COLO829 (cell line): ENCODE results near the gene RASGRP3.
A peak's percentile ranks its signal among the peaks of the same experiment; 100 is the strongest.

ENCODE experiments used
- DNase-seq: peaks from one replicate; pipeline ENCODE4 v3.0.0; 2012; ENCODE audit warnings: low spot score

RASGRP3 gene

GRCh38 chr2:33583194-33583938, 106.9 kb downstream of the RASGRP3 start:
- peak; percentile 20 for DNase-seq

DNA sequence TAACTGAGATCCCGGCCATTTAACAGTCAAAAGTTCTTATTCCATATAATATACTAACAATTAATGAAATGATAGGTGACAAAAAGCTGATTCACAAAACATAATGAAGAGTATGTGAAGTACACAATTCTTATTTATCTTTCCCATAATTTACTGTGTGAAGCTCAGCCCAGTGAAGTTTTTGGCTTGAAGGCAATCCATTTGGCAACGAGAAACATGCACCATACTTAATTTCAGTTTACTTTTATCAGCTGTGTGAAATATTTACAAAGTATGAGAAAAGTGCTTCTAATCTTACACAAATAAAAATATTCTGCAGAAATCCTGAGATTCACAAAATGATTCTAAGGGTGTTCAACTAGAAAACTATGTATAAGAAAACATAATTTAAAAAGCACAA, 110.3 kb downstream of the RASGRP3 start:
- no peak for DNase-seq

DNA sequence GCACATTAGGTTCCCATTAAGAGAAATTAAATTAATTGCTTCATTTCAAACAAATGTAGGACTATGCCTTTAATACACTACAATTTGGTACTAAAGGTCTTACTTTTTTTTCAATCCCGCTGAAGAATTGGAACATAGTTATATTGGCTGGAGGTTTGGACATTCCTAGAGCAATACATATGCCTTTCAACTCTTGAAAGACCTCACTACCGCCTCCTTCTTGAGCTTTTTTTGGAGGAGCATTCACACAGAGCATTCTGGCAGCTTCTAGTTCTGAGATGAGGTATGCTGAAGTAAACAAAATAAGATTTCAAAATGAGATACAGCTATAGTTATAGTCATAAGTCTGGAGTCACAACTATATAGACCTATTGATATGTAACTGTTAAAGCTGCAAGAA, 111.8 kb downstream of the RASGRP3 start:
- no peak for DNase-seq

GRCh38 chr2:33589444-33589843, 113.0 kb downstream of the RASGRP3 start:
- DNase-seq: no peak

DNA sequence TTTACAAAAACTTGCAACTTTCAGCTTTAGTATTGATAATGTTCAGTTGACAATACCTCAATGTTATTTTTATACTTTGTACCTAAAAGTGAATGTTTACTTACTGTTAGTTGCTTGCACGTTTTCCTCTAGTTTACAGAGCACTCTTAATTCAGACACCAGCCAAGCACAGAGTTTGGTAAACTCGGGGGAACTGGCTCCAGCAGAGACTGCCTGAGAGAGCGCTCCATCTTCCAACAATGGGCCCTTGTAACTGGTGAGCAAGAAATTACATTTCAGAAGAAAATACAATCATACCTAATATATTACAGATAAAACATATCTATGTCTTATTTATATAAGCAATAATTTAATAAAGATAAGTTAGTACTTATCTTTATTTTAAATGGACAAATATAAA, 118.9 kb downstream of the RASGRP3 start:
- DNase-seq: no peak

DNA sequence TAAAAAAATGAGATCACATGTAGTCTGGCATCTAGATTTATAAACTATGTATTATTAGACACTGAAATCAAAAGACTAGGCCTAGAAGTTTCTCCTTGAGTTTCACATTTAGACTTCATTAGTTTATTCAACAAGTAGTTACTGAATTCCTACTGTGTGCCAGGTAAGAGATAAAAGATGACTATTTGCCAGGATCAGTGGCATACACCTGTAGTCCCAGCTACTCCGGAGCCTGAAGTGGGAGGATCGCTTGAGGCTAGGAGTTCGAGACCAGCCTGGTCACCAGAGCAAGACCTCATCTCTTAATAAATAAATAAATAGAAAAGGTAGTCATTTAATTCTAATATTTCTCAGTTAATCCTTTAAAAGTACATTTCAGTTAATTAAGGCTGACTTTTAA, 120.6 kb downstream of the RASGRP3 start:
- no peak for DNase-seq

DNA sequence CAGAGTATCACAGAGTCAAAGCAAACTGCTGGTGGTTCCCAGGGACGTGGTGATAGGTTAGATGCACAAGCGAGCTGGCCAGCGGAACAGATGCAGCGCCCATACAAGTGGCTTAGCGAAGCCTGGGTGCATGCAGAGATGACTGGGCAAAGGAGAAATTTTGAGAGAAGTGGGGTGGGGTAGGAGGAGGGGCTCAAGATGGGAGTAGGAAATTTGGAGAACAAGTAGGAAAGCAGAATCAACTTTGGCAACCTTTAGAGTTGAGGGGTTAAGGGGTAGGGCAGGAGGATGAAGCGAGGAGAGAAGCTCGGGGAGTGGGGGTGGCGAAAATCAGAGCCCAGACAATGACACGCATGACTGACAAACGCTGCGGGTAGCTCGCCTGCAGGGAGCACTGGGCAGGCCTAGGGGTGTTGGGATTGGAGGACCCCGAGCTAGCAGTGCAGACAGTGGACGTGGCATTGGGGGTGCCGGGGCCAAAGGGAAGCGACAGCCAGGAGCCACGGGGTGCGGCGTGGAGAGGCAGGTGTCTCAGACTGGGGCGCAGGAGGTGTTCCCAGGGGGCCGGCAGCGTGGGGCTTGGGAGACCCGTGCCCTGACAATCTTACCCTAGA, 122.2 kb downstream of the RASGRP3 start:
- peak; percentile 21 for DNase-seq

- DNase-seq: peak; percentile 99
Observed at GRCh38 chr2:33599175-33599942, 122.9 kb downstream of the RASGRP3 start, which contains the start of gene FAM98A. FAM98A (minus strand) TSS chr2:33599299; CDS start chr2:33599221, 78 bp downstream.

- DNase-seq: no peak
Observed at GRCh38 chr2:33599943-33600192, 123.4 kb downstream of the RASGRP3 start.

- no peak for DNase-seq
Observed at GRCh38 chr2:33602201-33602830, 125.9 kb downstream of the RASGRP3 start.

- no peak for DNase-seq
Observed at GRCh38 chr2:33603416-33603815, 127.0 kb downstream of the RASGRP3 start.

DNA sequence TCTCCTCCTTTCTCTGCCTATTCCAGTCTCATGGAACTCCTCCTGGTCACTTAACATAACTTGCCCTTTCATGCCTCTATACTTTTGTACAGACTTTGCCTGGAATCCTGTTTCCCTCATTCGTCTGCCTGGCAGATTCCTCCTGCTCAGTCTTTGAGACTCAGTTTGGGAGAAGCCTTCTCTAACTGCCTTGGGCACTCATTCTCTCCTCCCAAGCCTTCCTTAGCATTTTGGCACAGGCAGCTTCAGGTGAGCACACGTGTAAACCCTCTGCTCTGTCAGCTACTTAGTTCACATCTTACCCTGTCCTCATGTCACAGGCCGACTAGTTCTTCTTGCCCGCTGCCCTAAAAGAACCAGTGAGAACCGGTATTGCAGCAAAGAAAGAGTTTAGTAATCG, 128.6 kb downstream of the RASGRP3 start:
- no peak for DNase-seq

DNA sequence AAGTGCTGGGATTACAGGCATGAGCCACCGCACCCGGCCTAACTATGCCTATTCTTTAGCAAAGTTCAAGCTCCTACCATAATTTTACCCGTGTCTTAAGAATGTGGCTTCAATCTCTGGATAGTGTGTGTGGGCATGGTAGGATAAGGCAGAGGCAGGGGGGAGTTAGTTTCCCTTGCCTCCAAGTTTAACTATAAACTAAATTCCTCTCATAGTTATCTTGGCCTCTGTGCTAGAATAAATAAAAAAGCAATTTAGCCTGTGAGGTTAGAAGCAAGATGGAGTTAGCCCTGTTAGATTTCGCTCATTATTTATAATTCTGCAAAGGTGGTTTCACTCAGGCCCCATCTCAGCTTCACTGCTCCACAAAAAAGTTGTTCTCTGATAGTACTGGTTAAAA, 129.7 kb downstream of the RASGRP3 start:
- no peak for DNase-seq

- no peak for DNase-seq
Observed at GRCh38 chr2:33606622-33607021, 130.2 kb downstream of the RASGRP3 start.

DNA sequence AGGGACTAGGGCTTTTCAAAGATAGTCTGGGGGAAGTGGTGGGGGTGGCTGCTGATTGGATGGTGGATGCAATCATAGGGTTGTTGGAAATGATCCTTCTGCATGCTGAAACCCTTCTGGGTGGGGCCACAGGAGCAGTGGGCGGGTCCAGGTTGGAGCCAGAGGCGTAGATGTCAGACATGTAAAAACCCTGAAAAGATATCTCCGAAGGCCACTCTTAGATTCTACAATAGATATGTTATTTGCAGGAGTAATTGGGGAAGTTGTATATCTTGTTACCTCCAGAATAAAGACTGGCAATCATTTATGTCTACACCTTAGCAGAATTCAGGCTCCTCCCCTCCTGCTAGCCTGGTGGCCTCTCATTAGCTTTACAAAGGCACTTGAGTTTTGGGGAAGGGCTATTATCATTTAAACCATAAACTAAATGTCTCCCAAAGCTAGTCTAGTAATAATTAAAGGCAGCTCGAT, 130.8 kb downstream of the RASGRP3 start:
- DNase-seq: no peak

DNA sequence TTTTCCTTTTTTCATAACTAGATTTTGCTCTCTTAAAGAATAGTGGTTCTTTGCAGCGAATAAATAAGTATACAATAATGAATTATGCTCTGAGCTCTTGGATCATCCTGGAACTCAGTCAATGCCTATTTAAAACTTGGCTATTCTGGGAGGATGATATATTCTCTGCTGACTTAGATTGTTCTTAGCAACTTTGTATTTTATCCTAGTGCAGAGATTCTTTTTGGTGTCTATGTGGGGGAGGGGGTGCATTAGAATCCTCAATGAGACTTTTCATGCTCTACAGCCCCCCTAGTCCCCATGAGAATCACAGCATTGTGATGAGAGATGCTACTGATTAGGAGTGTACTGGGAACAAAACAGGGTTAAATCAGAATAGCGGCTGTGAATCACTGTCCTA, 131.5 kb downstream of the RASGRP3 start:
- DNase-seq: peak; percentile 43

DNA sequence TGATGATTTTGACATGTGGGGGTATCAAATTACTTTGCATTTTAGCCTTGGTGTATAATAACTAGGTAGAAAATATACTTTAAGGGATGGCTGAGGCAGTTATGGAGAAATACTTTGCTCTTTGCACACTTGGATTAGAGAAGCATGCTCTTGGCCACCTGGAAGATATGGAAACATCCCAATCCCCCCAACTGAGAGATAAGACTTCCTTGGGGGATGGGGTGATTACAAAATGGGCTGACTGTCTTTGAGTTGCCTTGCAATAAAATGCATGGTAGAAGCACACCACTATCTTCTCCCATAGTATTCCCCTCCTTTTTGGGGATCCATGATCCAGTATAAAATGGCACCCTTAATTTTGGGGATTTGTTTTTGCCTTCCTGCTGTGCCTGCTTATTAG, 137.7 kb downstream of the RASGRP3 start:
- DNase-seq: no peak
